Neural progenitor cell (in vitro differentiated cells): Measurements from ENCODE around the gene B3GNT2. TPM values are rescaled to one million over a fixed set of nuclear protein-coding genes. Genes with fewer than 3 reads are reported as not detected.

Source experiments
- DNase-seq: peaks from one replicate; pipeline ENCODE4 v3.0.0-alpha.2; 2016; ENCODE audit warnings: low spot score
- H2AFZ ChIP-seq: fragments of 200-600 bp; sonication (generic); replicated peaks from 2 replicates; pipeline ENCODE4 v1.6.1; 2016; ENCODE audit warnings: antibody characterized with exemption
- H3F3A ChIP-seq: fragments of 200-600 bp; sonication (generic); 2 replicates; pipeline ENCODE4 v1.6.1; 2016; ENCODE audit warnings: antibody characterized with exemption, low read depth
- H3K27ac ChIP-seq: fragments of 200-600 bp; sonication (generic); 2 replicates; pipeline ENCODE4 v1.5.1; 2016; ENCODE audit warnings: mild to moderate bottlenecking
- H3K27me3 ChIP-seq: fragments of 200-600 bp; sonication (generic); 2 replicates; pipeline ENCODE4 v1.6.1; 2016; ENCODE audit warnings: mild to moderate bottlenecking, moderate library complexity
- H3K36me3 ChIP-seq: fragments of 200-600 bp; sonication (generic); 2 replicates; pipeline ENCODE4 v1.5.1; 2016
- H3K4me1 ChIP-seq: fragments of 200-600 bp; sonication (generic); 2 replicates; pipeline ENCODE4 v1.6.1; 2016; ENCODE audit warnings: mixed run types
- H3K4me2 ChIP-seq: fragments of 200-600 bp; sonication (generic); 2 replicates; pipeline ENCODE4 v1.6.1; 2016
- H3K4me3 ChIP-seq: fragments of 200-600 bp; sonication (generic); 2 replicates; pipeline ENCODE4 v1.5.1; 2016
- H3K79me2 ChIP-seq: fragments of 200-600 bp; sonication (generic); 2 replicates; pipeline ENCODE4 v1.6.1; 2016; ENCODE audit warnings: low read depth
- H3K9ac ChIP-seq: fragments of 200-600 bp; sonication (generic); 2 replicates; pipeline ENCODE4 v1.6.1; 2016
- H3K9me3 ChIP-seq: fragments of 200-600 bp; sonication (generic); 2 replicates; pipeline ENCODE4 v1.5.1; 2016; ENCODE audit warnings: low read depth
- H4K20me1 ChIP-seq: fragments of 200-600 bp; sonication (generic); 2 replicates; pipeline ENCODE4 v1.6.1; 2016; ENCODE audit warnings: low read depth
- H3K27ac Mint-ChIP-seq: 3 replicates; pipeline ENCODE4 v1.8.0; 2021; ENCODE audit warnings: mixed read lengths
- H3K27me3 Mint-ChIP-seq: 2 replicates; pipeline ENCODE4 v1.8.0; 2022; ENCODE audit warnings: low read depth, mild to moderate bottlenecking, inconsistent platforms, moderate library complexity, mixed read lengths; ENCODE audit not compliant: insufficient read depth
- H3K36me3 Mint-ChIP-seq: 3 replicates; pipeline ENCODE4 v1.8.0; 2021; ENCODE audit warnings: mixed read lengths
- H3K4me1 Mint-ChIP-seq: 3 replicates; pipeline ENCODE4 v1.8.0; 2021; ENCODE audit warnings: mixed read lengths
- H3K4me3 Mint-ChIP-seq: 3 replicates; pipeline ENCODE4 v1.8.0; 2021; ENCODE audit warnings: mild to moderate bottlenecking, moderate library complexity, mixed read lengths
- H3K9me3 Mint-ChIP-seq: 3 replicates; pipeline ENCODE4 v1.8.0; 2020; ENCODE audit warnings: mixed read lengths
- CTCF ChIP-seq: fragments of 200-600 bp; sonication (generic); IDR thresholded peaks from 2 replicates; pipeline ENCODE4 v1.5.1; 2017; ENCODE audit warnings: antibody characterized with exemption, mild to moderate bottlenecking
- EZH2 ChIP-seq: fragments of 200-600 bp; sonication (generic); IDR thresholded peaks from 2 replicates; pipeline ENCODE4 v1.6.1; 2017; ENCODE audit warnings: antibody characterized with exemption, mild to moderate bottlenecking, moderate library complexity
- EZH2phosphoT487 ChIP-seq: fragments of 200-600 bp; sonication (generic); IDR thresholded peaks from 2 replicates; pipeline ENCODE4 v1.6.1; 2017; ENCODE audit warnings: antibody characterized with exemption
- total RNA-seq: library from RNA; depleted of rRNA; stranded (reverse); fragments of >200 nt; gene quantifications from 2 replicates; pipeline ENCODE4 v1.2.3, GENCODE V29; 2015; ENCODE audit warnings: low replicate concordance

The B3GNT2 gene
- total RNA-seq, 1 donor from 2014 or later, result 73.2 TPM

GRCh38 chr2:62229082-62229605 is 33.2 kb downstream of the B3GNT2 start:
- no peak overlapping the region for H3K4me3 ChIP-seq
- no peaks in the 10 kb centered on the region for H3K9me3 Mint-ChIP-seq
- no peak overlapping the region for H3K27ac Mint-ChIP-seq
- H3K27me3 Mint-ChIP-seq, result no peaks in the 10 kb centered on the region
- H3F3A ChIP-seq, result peaks cover 18% of the 10 kb centered on the region
- H3K36me3 ChIP-seq, result peaks cover 17% of the 10 kb centered on the region
- no peak overlapping the region for H3K4me3 Mint-ChIP-seq
- no peaks in the 10 kb centered on the region for H3K27me3 ChIP-seq
- no peak for TF ChIP-seq CTCF
- no peak for TF ChIP-seq EZH2
- TF ChIP-seq EZH2phosphoT487, result no peak
- no peak overlapping the region for H3K27ac ChIP-seq
- H4K20me1 ChIP-seq, result peaks cover 7% of the 10 kb centered on the region
- DNase-seq, result no peak
- H3K36me3 Mint-ChIP-seq, result peaks cover 11% of the 10 kb centered on the region
- H3K9me3 ChIP-seq, result no peaks in the 10 kb centered on the region
- H3K4me1 ChIP-seq, result peaks cover 12% of the 10 kb centered on the region
- H3K9ac ChIP-seq, result no peak overlapping the region
- no peaks in the 10 kb centered on the region for H3K4me1 Mint-ChIP-seq
- no peak overlapping the region for H2AFZ ChIP-seq
- peaks cover 28% of the 10 kb centered on the region for H3K79me2 ChIP-seq
- no peak overlapping the region for H3K4me2 ChIP-seq

DNA sequence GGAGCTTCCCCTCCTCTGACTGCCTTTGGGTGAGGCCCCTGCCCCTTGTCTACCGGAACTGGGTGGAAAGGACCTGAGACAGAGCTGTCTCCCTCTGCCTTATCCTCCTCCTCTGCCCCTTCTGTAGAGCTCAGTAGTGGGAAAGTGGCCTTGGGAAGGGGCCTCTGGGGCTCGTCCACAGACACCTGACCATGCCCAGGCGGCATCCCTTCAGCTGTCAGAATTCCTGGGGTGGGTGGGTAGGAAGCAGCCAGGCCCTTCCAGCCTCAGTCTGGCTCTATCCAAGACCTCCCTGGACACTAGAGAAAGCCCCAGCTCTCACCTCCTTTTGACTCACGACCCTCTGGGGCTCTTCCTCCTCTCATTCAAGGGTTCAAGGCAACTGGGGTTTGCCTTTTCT is 35.6 kb downstream of the B3GNT2 start:
- no peaks in the 10 kb centered on the region for H3K9me3 ChIP-seq
- H3K27ac ChIP-seq, result no peak overlapping the region
- Mint-ChIP-seq H3K36me3 (no peaks in the 10 kb centered on the region), H3K27ac (no peak overlapping the region), H3K27me3 (no peaks in the 10 kb centered on the region), H3K4me1 (no peaks in the 10 kb centered on the region), H3K4me3 (no peak overlapping the region), H3K9me3 (no peaks in the 10 kb centered on the region)
- H2AFZ ChIP-seq, result no peak overlapping the region
- peaks cover under 1% of the 10 kb centered on the region for H3K36me3 ChIP-seq
- no peak overlapping the region for H3K4me2 ChIP-seq
- peaks cover 4% of the 10 kb centered on the region for H3K79me2 ChIP-seq
- peaks cover 7% of the 10 kb centered on the region for H3F3A ChIP-seq
- no peaks in the 10 kb centered on the region for H3K4me1 ChIP-seq
- TF ChIP-seq EZH2 (no peak), EZH2phosphoT487 (no peak), CTCF (no peak)
- H3K4me3 ChIP-seq, result no peak overlapping the region
- H4K20me1 ChIP-seq, result no peaks in the 10 kb centered on the region
- H3K27me3 ChIP-seq, result no peaks in the 10 kb centered on the region
- DNase-seq, result no peak
- no peak overlapping the region for H3K9ac ChIP-seq

GRCh38 chr2:62234755-62235655 is 39.1 kb downstream of the B3GNT2 start:
- no peaks in the 10 kb centered on the region for H3K36me3 Mint-ChIP-seq
- DNase-seq, result no peak
- Histone ChIP-seq H3K4me3 (no peak overlapping the region), H3K4me1 (no peaks in the 10 kb centered on the region), H4K20me1 (no peaks in the 10 kb centered on the region), H3K9ac (no peak overlapping the region), H3K79me2 (no peaks in the 10 kb centered on the region), H3K9me3 (no peaks in the 10 kb centered on the region), H3K4me2 (no peak overlapping the region), H2AFZ (no peak overlapping the region), H3F3A (no peaks in the 10 kb centered on the region), H3K27ac (no peak overlapping the region), H3K27me3 (no peaks in the 10 kb centered on the region), H3K36me3 (no peaks in the 10 kb centered on the region)
- no peaks in the 10 kb centered on the region for H3K4me1 Mint-ChIP-seq
- no peak overlapping the region for H3K27ac Mint-ChIP-seq
- peaks cover 2% of the 10 kb centered on the region for H3K27me3 Mint-ChIP-seq
- H3K4me3 Mint-ChIP-seq, result no peak overlapping the region
- H3K9me3 Mint-ChIP-seq, result no peaks in the 10 kb centered on the region
- TF ChIP-seq CTCF, result no peak
- TF ChIP-seq EZH2phosphoT487, result no peak
- TF ChIP-seq EZH2, result no peak
